Caco-2 (cell line): ENCODE results near the gene SHQ1. TPM values are rescaled to one million over a fixed set of nuclear protein-coding genes. Genes with fewer than 3 reads are reported as not detected.
A peak's percentile ranks its signal among the peaks of the same experiment; 100 is the strongest.

Source experiments
- BruUV-seq: library from RNA; stranded (reverse); fragments of 400-500 nt; replicated peaks from 2 replicates; lab custom pipeline; 2021; lab: Mats Ljungman, UMichigan
- CTCF ChIA-PET: fragments of 300-600 bp; sonication (Branson Sonifier 250); formaldehyde crosslinking; loops from one replicate; lab custom pipeline; 2022; ENCODE audit warnings: antibody characterized with exemption; lab: Charles Lee
- POLR2A ChIA-PET: fragments of 300-600 bp; sonication (Branson Sonifier 250); formaldehyde crosslinking; loops from one replicate; lab custom pipeline; 2022; ENCODE audit warnings: antibody characterized with exemption; lab: Charles Lee
- DNase-seq, 2 experiments: peaks; one replicate each; pipeline versions ENCODE4 v3.0.0 to v3.0.0-alpha.2; 2020 to 2022
- H3K27me3 ChIP-seq: replicated peaks from 2 replicates; pipeline ENCODE4 v1.6.0; 2011; ENCODE audit warnings: low read length; ENCODE audit not compliant: control insufficient read depth, insufficient read depth
- H3K36me3 ChIP-seq: 2 replicates; pipeline ENCODE4 v1.5.1; 2011; ENCODE audit warnings: low read length; ENCODE audit not compliant: control insufficient read depth, insufficient read depth
- H3K4me1 ChIP-seq: fragments of 250-450 bp; sonication (Bioruptor Pico); 2 replicates; pipeline ENCODE4 v1.5.1; 2020; ENCODE audit warnings: mild to moderate bottlenecking
- H3K4me3 ChIP-seq: 2 replicates; pipeline ENCODE4 v1.5.1; 2011; ENCODE audit warnings: low read depth, mild to moderate bottlenecking, control low read depth, low read length
- H3K9me3 ChIP-seq: fragments of 250-450 bp; sonication (Bioruptor Pico); 2 replicates; pipeline ENCODE4 v1.5.1; 2020; ENCODE audit warnings: mild to moderate bottlenecking, moderate library complexity
- H3K27ac Mint-ChIP-seq: one replicate; pipeline ENCODE4 v1.8.0; 2022; ENCODE audit warnings: mixed read lengths; ENCODE audit not compliant: unreplicated experiment
- H3K27me3 Mint-ChIP-seq: one replicate; pipeline ENCODE4 v1.8.0; 2022; ENCODE audit warnings: mixed read lengths; ENCODE audit not compliant: insufficient read depth, unreplicated experiment
- H3K36me3 Mint-ChIP-seq: one replicate; pipeline ENCODE4 v1.8.0; 2022; ENCODE audit warnings: mild to moderate bottlenecking, mixed read lengths; ENCODE audit not compliant: insufficient read depth, unreplicated experiment
- H3K4me1 Mint-ChIP-seq: one replicate; pipeline ENCODE4 v1.8.0; 2022; ENCODE audit warnings: low read depth, mixed read lengths; ENCODE audit not compliant: unreplicated experiment
- H3K4me3 Mint-ChIP-seq: one replicate; pipeline ENCODE4 v1.8.0; 2022; ENCODE audit warnings: mild to moderate bottlenecking, moderate library complexity, mixed read lengths; ENCODE audit not compliant: unreplicated experiment
- H3K9me3 Mint-ChIP-seq: one replicate; pipeline ENCODE4 v1.8.0; 2022; ENCODE audit warnings: mixed read lengths; ENCODE audit not compliant: unreplicated experiment
- CTCF ChIP-seq, 2 experiments: fragments of 200-600 bp in 1 of 2; IDR thresholded peaks; 1 replicate in 1 of 2; 2 replicates in 1 of 2; pipeline versions ENCODE4 v1.5.1 to v1.8.0; 2011 to 2022; ENCODE audit warnings: antibody characterized with exemption in 1 of 2, control low read depth in 1 of 2, inconsistent platforms in 1 of 2, low read depth in 1 of 2, low read length in 1 of 2, mild to moderate bottlenecking in 1 of 2, moderate library complexity in 1 of 2; ENCODE audit not compliant: insufficient read depth in 1 of 2, severe bottlenecking in 1 of 2, unreplicated experiment in 1 of 2
- intact Hi-C: fragments of 100-400 bp; cut with micrococcal nuclease; formaldehyde crosslinking; loops from one replicate; pipeline ENCODE4 v1.10.0; 2022; ENCODE audit not compliant: unreplicated experiment
- total RNA-seq: library from RNA; stranded (reverse); gene quantifications from 2 replicates; pipeline ENCODE4 v1.2.3, GENCODE V29; 2022

Gene SHQ1
- total RNA-seq, 1 experiment from 2014 or later, result 18.8 TPM

GRCh38 chr3:72753495-72753894, 94.8 kb downstream of the SHQ1 start:
- TF ChIP-seq CTCF (IDR thresholded peaks at IDR 0.05; ENCODE audit: insufficient read depth in 1 of 2, low read depth in 1 of 2, low read length in 1 of 2, severe bottlenecking in 1 of 2, unreplicated experiment in 1 of 2), result no peak
- peak in 1 of 2 experiments; percentile 32 for DNase-seq
- peaks cover 4% of the 10 kb centered on the region for H3K4me1 Mint-ChIP-seq
- H3K4me3 Mint-ChIP-seq, result no peak overlapping the region
- intact Hi-C loops, result no loop called here
- no peaks in the 10 kb centered on the region for H3K27me3 ChIP-seq
- H3K9me3 ChIP-seq, result no peaks in the 10 kb centered on the region
- BruUV-seq, result no TSS peak
- no peak overlapping the region for H3K27ac Mint-ChIP-seq
- ChIA-PET POLR2A (interaction anchor here (0.6 kb wide), 1 partner anchor 15 kb away, joined by 5 read pairs; no protein-coding TSS in a partner anchor), CTCF (interaction anchor here (1.2 kb wide), 1 partner anchor 88 kb away, joined by 4 read pairs; no protein-coding TSS in a partner anchor)
- H3K36me3 Mint-ChIP-seq, result no peaks in the 10 kb centered on the region
- peaks cover 13% of the 10 kb centered on the region for H3K4me1 ChIP-seq
- H3K9me3 Mint-ChIP-seq, result no peaks in the 10 kb centered on the region
- H3K4me3 ChIP-seq, result no peak overlapping the region
- no peaks in the 10 kb centered on the region for H3K27me3 Mint-ChIP-seq
- no peaks in the 10 kb centered on the region; the same call in 1 of the 2 replicates for H3K36me3 ChIP-seq

GRCh38 chr3:72750405-72750965, 97.8 kb downstream of the SHQ1 start:
- intact Hi-C loops, result no loop called here
- CTCF ChIA-PET, result no interaction called here
- Histone ChIP-seq H3K4me1 (peaks cover 29% of the 10 kb centered on the region), H3K4me3 (no peak overlapping the region), H3K9me3 (no peaks in the 10 kb centered on the region), H3K27me3 (no peaks in the 10 kb centered on the region), H3K36me3 (no peaks in the 10 kb centered on the region; the same call in 1 of the 2 replicates)
- TF ChIP-seq CTCF (IDR thresholded peaks at IDR 0.05; ENCODE audit: insufficient read depth in 1 of 2, low read depth in 1 of 2, low read length in 1 of 2, severe bottlenecking in 1 of 2, unreplicated experiment in 1 of 2), result no peak
- POLR2A ChIA-PET, result no interaction called here
- BruUV-seq, result no TSS peak
- DNase-seq, result no peak
- Mint-ChIP-seq H3K4me1 (peaks cover 19% of the 10 kb centered on the region), H3K27me3 (no peaks in the 10 kb centered on the region), H3K27ac (no peak overlapping the region), H3K9me3 (no peaks in the 10 kb centered on the region), H3K4me3 (no peak overlapping the region), H3K36me3 (no peaks in the 10 kb centered on the region)

GRCh38 chr3:72748659-72749058, 99.6 kb downstream of the SHQ1 start:
- Histone ChIP-seq H3K27me3 (no peaks in the 10 kb centered on the region), H3K9me3 (no peaks in the 10 kb centered on the region), H3K4me1 (peaks cover 37% of the 10 kb centered on the region), H3K4me3 (no peak overlapping the region), H3K36me3 (no peaks in the 10 kb centered on the region; the same call in 1 of the 2 replicates)
- H3K4me1 Mint-ChIP-seq, result peaks cover 24% of the 10 kb centered on the region
- H3K4me3 Mint-ChIP-seq, result no peak overlapping the region
- BruUV-seq, result no TSS peak
- H3K27me3 Mint-ChIP-seq, result no peaks in the 10 kb centered on the region
- no peak for DNase-seq
- POLR2A ChIA-PET, result no interaction called here
- no peaks in the 10 kb centered on the region for H3K9me3 Mint-ChIP-seq
- CTCF ChIA-PET, result no interaction called here
- H3K36me3 Mint-ChIP-seq, result no peaks in the 10 kb centered on the region
- intact Hi-C loops, result no loop called here
- no peak overlapping the region for H3K27ac Mint-ChIP-seq
- TF ChIP-seq CTCF (IDR thresholded peaks at IDR 0.05; ENCODE audit: insufficient read depth in 1 of 2, low read depth in 1 of 2, low read length in 1 of 2, severe bottlenecking in 1 of 2, unreplicated experiment in 1 of 2), result no peak
